HG03457 (cell line): ENCODE data around the gene EPHB2.

ENCODE experiments used
- ATAC-seq: cut with Tn5 transposase; IDR thresholded peaks from one replicate; pipeline ENCODE4 v1.9.1; 2021; ENCODE audit warnings: moderate number of reproducible peaks; ENCODE audit not compliant: unreplicated experiment

EPHB2 gene

GRCh38 chr1:22875841-22876240 lies 165.2 kb downstream of the EPHB2 start:
- ATAC-seq: no peak

DNA sequence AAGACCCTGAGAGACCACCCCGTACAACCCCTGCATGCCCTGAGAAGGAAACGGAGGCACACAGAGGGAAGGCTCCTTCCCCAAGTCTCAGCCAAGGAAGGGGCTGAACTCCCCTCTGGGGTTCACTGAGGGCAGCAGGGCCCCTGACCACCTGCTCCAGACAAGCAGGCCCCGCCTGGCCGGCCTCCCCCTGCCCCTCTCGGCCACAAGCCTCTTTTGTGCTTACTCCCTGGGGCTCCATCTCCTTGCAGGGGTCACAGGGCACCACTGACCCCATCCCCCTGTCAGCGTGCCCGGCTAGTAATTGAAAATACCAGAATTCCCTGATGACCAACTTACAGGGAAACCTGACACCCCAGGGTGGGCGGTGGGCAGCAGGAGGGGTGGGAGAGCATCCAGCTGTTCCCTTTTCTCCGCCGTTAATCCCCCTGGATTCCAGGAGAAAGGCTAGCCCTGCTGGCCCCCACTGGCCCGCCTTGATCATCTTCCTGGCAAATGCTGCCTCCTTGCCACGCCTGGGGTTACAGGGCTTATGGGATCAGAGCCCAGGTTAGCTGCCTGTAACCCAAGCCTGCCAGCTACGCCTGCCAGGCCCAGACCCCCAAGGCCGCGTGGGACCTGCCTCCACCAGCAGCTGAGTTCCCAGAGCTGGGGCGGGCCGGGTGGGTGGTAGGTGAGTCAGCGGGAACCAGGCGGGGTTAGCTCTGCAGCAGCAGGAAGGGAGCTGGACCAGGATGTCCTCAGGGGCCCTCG lies 165.9 kb downstream of the EPHB2 start:
- ATAC-seq: no peak

DNA sequence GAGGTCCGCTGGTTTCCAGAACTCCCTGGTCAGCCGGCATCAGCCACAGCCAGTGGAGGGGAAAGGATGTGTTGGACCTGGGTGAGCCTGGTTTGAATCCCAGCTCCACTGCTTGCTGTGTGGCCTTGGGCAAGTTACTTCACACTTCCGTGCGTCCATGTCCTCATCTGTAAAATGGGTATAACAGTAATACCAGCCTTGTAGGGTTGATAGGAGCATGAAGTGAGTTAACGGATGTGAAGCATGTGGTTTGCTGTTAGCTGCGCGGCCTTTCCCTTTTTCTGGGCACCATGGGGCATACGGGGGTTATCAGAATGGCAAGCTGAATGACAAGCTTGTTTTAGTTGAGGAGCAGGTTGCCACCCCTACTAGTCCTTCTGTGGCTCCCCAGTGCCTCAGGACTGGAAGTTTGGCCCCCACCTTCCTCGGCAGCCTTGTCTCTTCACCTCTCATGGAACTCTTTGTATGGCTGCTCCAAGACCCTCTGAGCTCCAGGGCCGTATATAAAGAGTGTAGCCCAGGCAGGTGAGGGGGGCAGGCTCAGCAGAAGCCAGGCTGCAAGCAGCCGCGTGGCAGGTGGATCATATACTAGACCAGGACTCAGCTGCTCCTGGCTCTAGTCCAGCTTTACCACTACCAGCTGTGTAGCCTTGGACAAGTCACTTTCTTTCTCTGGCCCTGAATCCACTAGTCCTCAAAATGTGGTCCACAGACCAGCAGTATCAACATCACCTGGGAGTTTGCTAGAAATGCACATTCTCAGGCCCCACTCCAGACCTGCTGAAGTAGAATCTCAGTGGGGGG lies 166.7 kb downstream of the EPHB2 start:
- ATAC-seq: no peak

- ATAC-seq: no peak
Observed at GRCh38 chr1:22877980-22878379, 167.3 kb downstream of the EPHB2 start.

DNA sequence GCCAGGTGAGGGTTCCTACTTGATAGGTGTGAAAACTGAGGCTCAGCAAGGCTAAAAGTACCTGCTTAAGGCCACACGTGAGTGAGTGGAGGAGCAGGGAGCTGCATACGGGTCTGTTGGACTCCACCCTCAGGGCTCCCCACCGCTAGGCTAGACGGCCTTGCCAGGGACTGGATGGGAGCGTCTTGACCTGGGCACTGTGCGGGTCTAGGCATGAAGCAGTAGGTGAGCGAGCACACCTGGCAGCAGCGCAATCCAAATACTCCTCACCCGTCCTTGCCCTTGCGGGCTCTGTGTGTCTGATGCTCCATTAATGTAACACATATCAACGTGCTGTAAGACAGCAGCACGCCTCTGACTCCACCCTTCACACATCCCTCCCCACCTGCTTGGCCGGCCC lies 168.0 kb downstream of the EPHB2 start:
- no peak for ATAC-seq

DNA sequence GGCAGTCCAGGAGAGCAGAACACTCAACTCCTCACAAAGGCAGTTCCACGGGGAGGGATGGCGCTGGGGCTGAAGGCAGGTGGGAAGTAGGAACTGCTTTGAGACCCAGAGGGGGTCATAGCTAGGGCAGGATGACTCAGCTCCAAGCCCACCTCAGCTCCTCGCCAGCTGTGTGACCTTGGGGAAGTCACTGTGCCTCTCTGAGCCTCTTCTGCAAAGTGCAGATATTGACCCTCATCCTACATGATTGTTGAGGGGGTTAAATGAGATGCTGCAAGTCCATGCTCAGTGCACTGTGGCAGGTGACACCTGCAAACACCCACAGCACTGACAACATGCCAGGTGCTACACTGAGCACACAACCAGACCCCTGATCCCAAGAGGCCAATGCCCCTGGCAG lies 168.8 kb downstream of the EPHB2 start:
- no peak for ATAC-seq

- no peak for ATAC-seq
Observed at GRCh38 chr1:22880174-22880601, 169.5 kb downstream of the EPHB2 start.

DNA sequence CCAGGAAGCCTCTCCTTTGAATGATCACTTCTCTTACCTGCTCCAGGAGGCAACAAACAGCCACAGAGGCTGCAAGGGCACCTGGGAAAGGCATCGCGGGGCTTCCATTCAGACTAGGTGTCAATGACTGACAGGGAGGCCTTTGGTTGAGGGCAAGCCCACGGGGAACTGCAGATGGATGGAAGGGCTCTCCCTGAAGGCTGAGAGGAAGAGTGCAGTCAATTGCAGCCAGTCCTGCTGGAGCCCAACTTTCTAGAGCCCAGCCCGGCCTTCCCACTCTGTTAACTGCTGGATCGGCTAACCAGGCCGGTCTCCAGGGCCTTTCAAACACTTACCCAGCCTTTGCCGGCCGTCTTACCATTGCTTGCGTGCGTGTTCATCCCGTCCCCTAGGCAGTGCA lies 172.8 kb downstream of the EPHB2 start:
- ATAC-seq: no peak

DNA sequence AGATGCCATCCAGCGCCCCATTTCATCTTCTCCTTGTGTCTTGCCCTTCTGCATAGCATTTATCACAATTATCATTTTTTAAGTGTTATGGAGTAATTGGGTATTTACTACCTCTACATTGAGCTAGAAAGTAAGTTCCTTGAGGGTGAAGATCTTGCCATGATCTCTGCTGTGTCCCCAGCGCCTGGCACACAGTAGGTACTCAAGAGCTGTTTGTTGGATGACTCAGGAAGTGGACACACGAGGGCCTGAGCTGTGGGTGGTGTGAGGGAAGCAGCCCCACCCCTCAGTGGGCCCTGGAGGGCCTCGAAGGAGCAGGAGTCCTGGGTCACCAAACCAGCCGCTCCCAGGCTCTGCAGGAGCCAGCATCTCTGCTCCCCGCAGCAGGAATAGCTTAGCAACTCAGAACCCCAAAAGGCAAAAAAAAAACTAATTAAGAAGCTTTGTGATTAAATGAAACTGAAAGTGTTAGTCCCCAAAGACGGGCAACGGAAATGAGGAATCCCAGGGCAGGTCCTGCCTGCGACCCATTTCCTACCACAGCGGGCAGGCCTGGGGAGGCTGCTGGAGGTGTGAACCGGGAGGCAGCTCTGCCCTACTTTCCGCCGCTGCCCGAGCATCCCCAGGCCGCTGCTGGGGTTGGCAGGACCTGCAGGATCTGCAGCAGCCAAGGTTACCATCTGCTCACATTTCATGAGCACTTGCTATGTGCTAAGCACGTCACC lies 174.3 kb downstream of the EPHB2 start:
- ATAC-seq: no peak

DNA sequence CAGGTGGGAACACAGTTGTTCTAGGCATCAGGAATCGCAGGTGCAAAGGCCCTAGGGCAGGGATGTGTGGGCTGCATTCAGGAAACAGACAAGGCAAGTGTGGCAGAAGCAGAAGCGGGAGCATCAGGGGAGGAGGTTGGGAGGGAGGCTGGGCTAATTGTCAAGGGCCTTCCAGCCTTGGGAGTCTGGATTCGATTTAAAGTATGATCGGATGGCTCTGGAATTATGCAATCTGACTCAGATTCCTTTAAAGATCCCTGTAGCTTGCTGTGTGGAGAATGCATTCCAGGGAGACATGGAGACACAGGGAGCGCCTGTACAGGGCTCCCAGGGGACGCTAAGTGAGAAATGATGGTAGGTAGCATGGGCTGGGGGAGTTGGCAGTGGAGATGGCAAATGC lies 175.6 kb downstream of the EPHB2 start:
- ATAC-seq: no peak

DNA sequence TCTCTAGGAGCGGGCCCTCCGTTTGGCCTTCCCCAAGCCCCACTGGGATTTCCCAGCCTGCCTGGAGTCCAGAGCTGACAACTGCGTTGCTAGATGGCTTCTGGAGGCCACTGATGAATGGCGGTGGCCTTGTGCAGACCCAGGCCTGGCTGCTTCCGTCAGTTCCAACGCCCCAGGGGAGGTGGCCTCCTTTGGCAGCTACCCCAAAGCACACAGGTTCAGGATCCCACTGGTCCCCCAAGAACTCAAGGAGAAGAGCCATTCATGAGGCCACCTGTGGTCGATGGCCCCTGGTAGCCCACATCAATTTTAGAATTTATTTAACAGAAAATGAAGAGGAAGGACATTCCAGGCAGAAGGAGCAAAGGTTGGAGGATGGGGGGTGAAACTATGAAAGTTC lies 176.9 kb downstream of the EPHB2 start:
- no peak for ATAC-seq

DNA sequence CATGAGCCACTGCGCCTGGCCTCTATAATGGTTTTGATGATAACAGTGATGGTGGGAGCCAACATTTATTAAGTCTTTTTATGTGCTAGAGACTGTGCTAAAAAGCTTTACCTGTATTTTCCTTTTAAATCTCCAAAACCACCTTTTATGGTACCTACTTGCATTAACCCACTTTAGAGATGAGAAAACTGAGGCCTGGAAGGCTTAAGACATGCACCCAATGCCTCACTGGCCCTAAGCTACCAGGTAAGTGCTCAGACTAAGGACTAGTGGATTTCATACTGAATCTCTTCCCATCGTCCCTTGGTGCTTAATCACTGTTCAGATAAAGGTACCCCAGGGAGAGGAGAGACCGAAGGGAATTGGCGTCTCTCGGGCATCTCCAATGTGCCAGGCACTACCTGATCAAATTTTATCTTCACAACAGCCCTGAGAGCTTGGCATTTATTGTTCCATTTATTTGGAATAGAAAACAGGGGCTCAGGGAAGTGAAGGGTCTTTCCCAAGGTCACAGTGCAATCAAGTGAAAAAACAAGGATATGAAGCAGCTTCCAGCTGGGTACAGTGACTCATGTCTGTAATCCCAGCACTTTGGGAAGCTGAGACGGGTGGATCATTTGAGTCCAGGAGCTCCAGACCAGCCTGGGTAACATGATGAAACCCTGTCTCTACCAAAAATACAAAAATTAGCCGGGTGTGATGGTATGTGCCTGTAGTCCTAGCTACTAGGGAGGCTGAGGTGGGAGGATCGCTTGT lies 177.9 kb downstream of the EPHB2 start:
- ATAC-seq: no peak

- no peak for ATAC-seq
Observed at GRCh38 chr1:22889213-22889827, 178.7 kb downstream of the EPHB2 start.

DNA sequence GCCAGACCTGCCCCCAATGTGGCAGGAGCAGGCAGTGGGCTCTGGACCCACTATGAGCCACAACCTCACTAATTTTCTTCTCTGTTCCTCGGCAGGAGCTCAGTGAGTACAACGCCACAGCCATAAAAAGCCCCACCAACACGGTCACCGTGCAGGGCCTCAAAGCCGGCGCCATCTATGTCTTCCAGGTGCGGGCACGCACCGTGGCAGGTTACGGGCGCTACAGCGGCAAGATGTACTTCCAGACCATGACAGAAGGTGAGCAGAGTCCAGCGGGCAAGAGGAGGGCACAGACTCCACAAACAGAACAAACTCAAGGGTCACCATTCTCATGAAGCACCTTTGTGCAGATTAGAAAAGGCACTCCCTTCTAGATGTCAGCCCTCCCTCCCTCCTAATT lies 182.2 kb downstream of the EPHB2 start:
- no peak for ATAC-seq

GRCh38 chr1:22893292-22893691 lies 182.7 kb downstream of the EPHB2 start:
- no peak for ATAC-seq

- no peak for ATAC-seq
Observed at GRCh38 chr1:22895357-22895756, 184.7 kb downstream of the EPHB2 start.

- ATAC-seq: no peak
Observed at GRCh38 chr1:22896184-22896583, 185.5 kb downstream of the EPHB2 start.

- ATAC-seq: no peak
Observed at GRCh38 chr1:22900451-22900850, 189.8 kb downstream of the EPHB2 start.

DNA sequence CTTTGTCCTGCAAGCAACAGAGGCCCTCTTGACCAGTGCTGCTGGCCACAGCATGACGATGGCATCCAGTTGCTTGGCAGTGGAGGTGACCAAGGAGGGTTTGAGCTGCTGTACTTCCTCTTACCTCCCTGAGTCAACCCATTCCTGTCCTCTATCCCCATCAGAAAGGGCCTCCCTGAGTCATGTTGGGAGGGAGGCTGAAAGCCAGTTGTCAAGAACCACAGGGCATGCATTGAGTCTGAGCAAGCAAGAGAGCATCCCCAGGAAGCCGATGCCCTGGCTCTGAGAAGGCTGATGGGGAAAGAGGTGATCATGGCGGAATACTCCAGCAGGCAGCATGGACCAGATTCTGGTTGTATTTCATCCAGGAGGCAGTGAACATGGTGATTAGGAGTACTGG lies 192.5 kb downstream of the EPHB2 start:
- no peak for ATAC-seq

DNA sequence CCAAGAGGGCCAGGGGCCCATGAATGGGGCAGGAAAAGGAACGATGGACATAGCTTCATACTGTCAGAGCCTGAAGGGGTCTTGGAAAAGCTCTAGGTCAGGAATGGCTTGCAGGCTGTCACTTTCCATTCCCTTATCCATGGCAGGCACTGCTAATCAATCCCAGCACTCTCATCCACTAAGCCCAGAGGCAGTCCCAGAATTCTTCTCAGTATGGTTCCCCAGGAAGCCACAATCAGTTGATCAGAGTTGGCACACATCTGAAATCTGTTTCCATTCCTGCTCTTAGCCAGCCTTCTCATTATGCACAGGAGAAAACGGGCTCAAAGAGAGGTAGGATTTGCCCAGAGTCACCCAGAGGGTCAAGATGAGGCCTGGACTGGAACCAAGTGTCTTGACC lies 196.3 kb downstream of the EPHB2 start:
- no peak for ATAC-seq

DNA sequence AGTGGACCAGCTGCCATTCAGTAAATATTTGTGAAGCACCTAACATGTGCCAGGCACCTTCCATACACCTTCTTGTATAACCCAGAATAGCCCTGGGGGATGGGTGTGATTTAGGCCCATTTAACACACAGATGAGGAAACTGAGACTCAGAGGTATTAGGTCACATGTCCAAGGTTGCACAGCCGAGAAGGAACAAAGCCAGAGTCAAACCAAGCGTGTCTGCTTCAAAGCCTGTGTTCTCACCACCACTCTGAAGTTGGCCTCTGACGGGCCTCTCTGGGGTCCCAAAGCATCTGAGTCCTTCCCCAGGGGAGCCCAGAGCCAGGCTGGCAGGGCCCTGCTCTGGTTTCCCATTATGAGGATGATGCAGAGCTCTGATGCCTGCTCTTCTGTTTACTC lies 196.9 kb downstream of the EPHB2 start:
- ATAC-seq: no peak
